Fibroblast of lung (primary cell): ENCODE data around the gene DYSF. TPM values are rescaled to one million over a fixed set of nuclear protein-coding genes. Genes with fewer than 3 reads are reported as not detected.

Experiments used
- DNase-seq, 2 donors: peaks; one replicate each; pipeline versions ENCODE4 v3.0.0 to v3.0.0-alpha.2; 2010; ENCODE audit warnings: low read depth in 2 of 2
- H2AFZ ChIP-seq: 2 replicates; pipeline ENCODE4 v1.5.1; 2012; ENCODE audit warnings: low read length, control low read depth, inconsistent platforms
- H3K27ac ChIP-seq: 2 replicates; pipeline ENCODE4 v1.5.1; 2011; ENCODE audit warnings: low read length, control low read depth; ENCODE audit not compliant: insufficient read depth
- H3K27me3 ChIP-seq: 2 replicates; pipeline ENCODE4 v1.5.1; 2011; ENCODE audit warnings: mild to moderate bottlenecking, low read length; ENCODE audit not compliant: control insufficient read depth, insufficient read depth
- H3K36me3 ChIP-seq: 2 replicates; pipeline ENCODE4 v1.5.1; 2011; ENCODE audit warnings: low read length; ENCODE audit not compliant: control insufficient read depth, insufficient read depth
- H3K4me1 ChIP-seq: 2 replicates; pipeline ENCODE4 v1.5.1; 2011; ENCODE audit warnings: low read length; ENCODE audit not compliant: control insufficient read depth, insufficient read depth; ENCODE audit errors: extremely low read depth
- H3K4me2 ChIP-seq: 2 replicates; pipeline ENCODE4 v1.5.1; 2011; ENCODE audit warnings: low read length, control low read depth; ENCODE audit not compliant: insufficient read depth; ENCODE audit errors: extremely low read depth
- H3K4me3 ChIP-seq, 4 experiments: fragments of 200-600 bp in 1 of 4; sonication (generic) in 1 of 4; replicated peaks in 1 of 4; 2 replicates each; pipeline ENCODE4 v1.5.1; 2011 to 2016; ENCODE audit warnings: low read length in 4 of 4, low read depth in 3 of 4, mild to moderate bottlenecking in 3 of 4, control low read depth in 2 of 4, inconsistent platforms in 1 of 4, mixed read lengths in 1 of 4; ENCODE audit not compliant: insufficient read depth in 1 of 4; ENCODE audit errors: control extremely low read depth in 1 of 4
- H3K79me2 ChIP-seq: 2 replicates; pipeline ENCODE4 v1.5.1; 2012; ENCODE audit warnings: mild to moderate bottlenecking, low read length, inconsistent platforms; ENCODE audit not compliant: control insufficient read depth, insufficient read depth
- H3K9ac ChIP-seq: 2 replicates; pipeline ENCODE4 v1.5.1; 2011; ENCODE audit warnings: mild to moderate bottlenecking, low read length, control low read depth; ENCODE audit not compliant: insufficient read depth
- H3K9me3 ChIP-seq: 2 replicates; pipeline ENCODE4 v1.5.1; 2012; ENCODE audit warnings: low read depth, low read length; ENCODE audit not compliant: control insufficient read depth, insufficient read depth
- H4K20me1 ChIP-seq: 2 replicates; pipeline ENCODE4 v1.5.1; 2011; ENCODE audit warnings: low read length; ENCODE audit not compliant: control insufficient read depth, insufficient read depth; ENCODE audit errors: extremely low read depth
- EZH2 ChIP-seq: IDR thresholded peaks from 2 replicates; pipeline ENCODE4 v1.5.1; 2012; ENCODE audit warnings: low read length, control low read depth, mild to moderate bottlenecking; ENCODE audit errors: missing control alignments
- polyA plus RNA-seq, 2 donors: library from polyadenylated mRNA; depleted of rRNA in 1 of 2; stranded (reverse) in 1 of 2; unstranded in 1 of 2; fragments of >200 nt; gene quantifications; 2 replicates each; pipeline ENCODE4 v1.2.1, GENCODE V29; 2011 to 2012; ENCODE audit warnings: missing spikeins in 1 of 2
- total RNA-seq: library from RNA; depleted of rRNA; stranded (reverse); fragments of >200 nt; gene quantifications from 2 replicates; pipeline ENCODE4 v1.2.1, GENCODE V29; 2014
- TF ChIP-seq, protein P1 (sequence below), 2 donors: IDR thresholded peaks in 1 of 2; conservative IDR thresholded peaks in 1 of 2; 1 replicate in 1 of 2; 2 replicates in 1 of 2; pipeline ENCODE4 v1.5.1; 2011 to 2012; ENCODE audit warnings: low read length in 2 of 2, control low read depth in 1 of 2, inconsistent platforms in 1 of 2, low read depth in 1 of 2, mild to moderate bottlenecking in 1 of 2

Gene DYSF
- total and polyA plus RNA-seq, 2 donors (not counting 1 experiment from before 2014, with no cell fraction given) = under 0.01 to 0.67 TPM

DNA sequence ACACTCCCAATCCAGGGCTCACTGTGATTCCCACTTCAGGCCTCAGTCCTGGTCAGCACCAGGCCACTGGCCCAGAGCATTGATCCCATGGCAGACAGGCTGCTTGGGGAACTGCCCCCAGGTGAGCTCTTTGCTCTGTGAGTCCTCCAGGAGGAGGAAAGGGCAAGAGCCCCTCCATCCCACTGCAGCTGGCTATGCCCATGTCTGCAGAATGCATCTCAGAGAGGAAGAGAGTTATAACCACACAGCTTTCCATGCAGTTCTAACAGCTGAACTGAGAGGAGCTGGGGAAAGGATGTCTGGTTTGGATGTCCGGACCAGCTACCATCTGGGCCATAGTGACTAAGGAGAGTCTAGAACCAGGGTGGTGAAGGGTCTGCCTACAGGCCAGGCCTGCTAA, 230.3 kb downstream of the DYSF start:
- H4K20me1 ChIP-seq = no peaks in the 10 kb centered on the region
- DNase-seq = no peak
- TF ChIP-seq, protein P1, sequence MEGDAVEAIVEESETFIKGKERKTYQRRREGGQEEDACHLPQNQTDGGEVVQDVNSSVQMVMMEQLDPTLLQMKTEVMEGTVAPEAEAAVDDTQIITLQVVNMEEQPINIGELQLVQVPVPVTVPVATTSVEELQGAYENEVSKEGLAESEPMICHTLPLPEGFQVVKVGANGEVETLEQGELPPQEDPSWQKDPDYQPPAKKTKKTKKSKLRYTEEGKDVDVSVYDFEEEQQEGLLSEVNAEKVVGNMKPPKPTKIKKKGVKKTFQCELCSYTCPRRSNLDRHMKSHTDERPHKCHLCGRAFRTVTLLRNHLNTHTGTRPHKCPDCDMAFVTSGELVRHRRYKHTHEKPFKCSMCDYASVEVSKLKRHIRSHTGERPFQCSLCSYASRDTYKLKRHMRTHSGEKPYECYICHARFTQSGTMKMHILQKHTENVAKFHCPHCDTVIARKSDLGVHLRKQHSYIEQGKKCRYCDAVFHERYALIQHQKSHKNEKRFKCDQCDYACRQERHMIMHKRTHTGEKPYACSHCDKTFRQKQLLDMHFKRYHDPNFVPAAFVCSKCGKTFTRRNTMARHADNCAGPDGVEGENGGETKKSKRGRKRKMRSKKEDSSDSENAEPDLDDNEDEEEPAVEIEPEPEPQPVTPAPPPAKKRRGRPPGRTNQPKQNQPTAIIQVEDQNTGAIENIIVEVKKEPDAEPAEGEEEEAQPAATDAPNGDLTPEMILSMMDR (conservative IDR thresholded peaks at IDR 0.05 in 1 of 2, IDR thresholded peaks at IDR 0.05 in 1 of 2; ENCODE audit: low read depth in 1 of 2, low read length in 2 of 2) = no peak
- no peak for TF ChIP-seq EZH2
- no peak overlapping the region for H3K4me3 ChIP-seq
- no peak overlapping the region for H2AFZ ChIP-seq
- peaks cover 6% of the 10 kb centered on the region for H3K27me3 ChIP-seq
- H3K9ac ChIP-seq = no peak overlapping the region
- no peaks in the 10 kb centered on the region for H3K9me3 ChIP-seq
- H3K36me3 ChIP-seq = no peaks in the 10 kb centered on the region
- no peaks in the 10 kb centered on the region for H3K4me1 ChIP-seq
- no peaks in the 10 kb centered on the region for H3K79me2 ChIP-seq
- H3K4me2 ChIP-seq = no peak overlapping the region
- no peak overlapping the region for H3K27ac ChIP-seq

DNA sequence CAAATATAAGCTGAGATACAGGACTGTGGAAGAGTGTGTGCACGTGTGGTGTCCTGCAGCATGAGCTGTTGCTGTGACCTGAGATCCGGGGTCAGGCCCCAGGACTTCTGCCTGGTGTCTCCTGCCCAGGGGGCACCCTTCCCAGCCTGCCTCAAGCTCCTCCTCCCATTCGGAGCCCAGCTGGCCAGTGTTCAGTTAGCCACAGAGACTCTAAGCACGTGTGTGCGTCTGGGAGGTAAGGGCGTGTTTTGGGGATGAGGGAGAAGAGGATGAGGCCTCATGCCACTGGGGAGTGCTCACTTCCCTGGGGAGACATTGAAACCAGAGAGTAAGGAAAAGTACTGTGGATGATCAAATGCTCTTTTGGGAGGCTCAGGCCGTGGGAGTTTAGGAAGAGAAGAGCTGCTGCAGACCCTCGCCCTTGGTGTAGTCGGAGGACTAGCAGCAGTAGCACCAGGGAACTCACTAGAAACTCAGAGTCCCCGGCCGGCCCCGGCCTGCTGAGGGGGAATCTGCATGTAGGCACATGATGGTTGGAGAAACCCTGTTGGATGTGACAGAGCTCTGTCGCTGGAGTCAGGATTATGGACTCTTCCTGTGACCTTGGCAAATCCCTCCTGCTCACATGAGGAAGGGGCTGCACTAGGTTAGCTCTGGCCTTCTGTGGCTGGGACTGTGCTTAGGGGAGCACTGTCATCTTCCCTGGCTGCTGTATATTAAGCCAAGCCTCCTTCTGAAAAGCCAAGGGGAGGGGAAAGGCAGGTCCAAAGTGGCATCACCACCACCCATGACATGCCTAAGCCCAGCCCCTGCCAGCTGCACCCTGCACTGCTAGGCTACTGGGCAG, 231.1 kb downstream of the DYSF start:
- Histone ChIP-seq H3K79me2 (no peaks in the 10 kb centered on the region), H3K36me3 (no peaks in the 10 kb centered on the region), H3K4me3 (no peak overlapping the region), H3K4me2 (no peak overlapping the region), H3K27me3 (peaks cover 6% of the 10 kb centered on the region), H3K9ac (no peak overlapping the region), H2AFZ (no peak overlapping the region), H4K20me1 (no peaks in the 10 kb centered on the region), H3K4me1 (no peaks in the 10 kb centered on the region), H3K9me3 (no peaks in the 10 kb centered on the region), H3K27ac (no peak overlapping the region)
- no peak for TF ChIP-seq EZH2
- TF ChIP-seq, protein P1 (conservative IDR thresholded peaks at IDR 0.05 in 1 of 2, IDR thresholded peaks at IDR 0.05 in 1 of 2; ENCODE audit: low read depth in 1 of 2, low read length in 2 of 2) = no peak
- no peak for DNase-seq

GRCh38 chr2:71685073-71685848, 231.9 kb downstream of the DYSF start:
- H3K4me2 ChIP-seq = no peak overlapping the region
- no peaks in the 10 kb centered on the region for H3K4me1 ChIP-seq
- TF ChIP-seq, protein P1 (conservative IDR thresholded peaks at IDR 0.05 in 1 of 2, IDR thresholded peaks at IDR 0.05 in 1 of 2; ENCODE audit: low read depth in 1 of 2, low read length in 2 of 2) = no peak
- TF ChIP-seq EZH2 = no peak
- H3K27me3 ChIP-seq = peaks cover 6% of the 10 kb centered on the region
- no peaks in the 10 kb centered on the region for H4K20me1 ChIP-seq
- H3K4me3 ChIP-seq = no peak overlapping the region
- H3K9me3 ChIP-seq = no peaks in the 10 kb centered on the region
- H3K79me2 ChIP-seq = no peaks in the 10 kb centered on the region
- no peak overlapping the region for H3K9ac ChIP-seq
- no peak overlapping the region for H3K27ac ChIP-seq
- H3K36me3 ChIP-seq = no peaks in the 10 kb centered on the region
- no peak for DNase-seq
- H2AFZ ChIP-seq = no peak overlapping the region
